Breast epithelium (tissue), 3 donors: ENCODE measurements around the gene ANO2.

ENCODE experiments used
- CTCF ChIP-seq, 3 donors: fragments of 450-650 bp; IDR thresholded peaks; one replicate each; pipeline ENCODE4 v1.5.1; 2016 to 2017; ENCODE audit warnings: antibody characterized with exemption in 3 of 3, mild to moderate bottlenecking in 3 of 3, moderate library complexity in 3 of 3
- POLR2A ChIP-seq: fragments of 450-650 bp; IDR thresholded peaks from one replicate; pipeline ENCODE4 v1.6.1; 2016; ENCODE audit warnings: antibody characterized with exemption, mild to moderate bottlenecking, moderate library complexity
- POLR2AphosphoS5 ChIP-seq, 3 donors: sonication (generic); formaldehyde crosslinking; IDR thresholded peaks; one replicate each; pipeline ENCODE4 v1.6.1; 2017; ENCODE audit warnings: antibody characterized with exemption in 3 of 3

- TF ChIP-seq CTCF (IDR thresholded peaks at IDR 0.05) (no peak), POLR2A (no peak), POLR2AphosphoS5 (IDR thresholded peaks at IDR 0.05) (no peak)
Measured at GRCh38 chr12:5623411-5623810, 321.6 kb downstream of the ANO2 start.
